Sigmoid colon (tissue), 3 donors: Measurements from ENCODE around the gene EFHB.
"Not testable (repeated sequence)": the region's sequence is repeated elsewhere in the genome, so short reads cannot be mapped to it uniquely, and the experiment has no call there.

Source experiments
- CTCF ChIP-seq, 4 experiments: fragments of 450-650 bp in 3 of 4; fragments of 200-600 bp in 1 of 4; IDR thresholded peaks; one replicate each; pipeline ENCODE4 v1.5.1; 2016 to 2019; ENCODE audit warnings: antibody characterized with exemption in 4 of 4, mild to moderate bottlenecking in 3 of 4, moderate library complexity in 2 of 4
- POLR2A ChIP-seq, 2 donors: fragments of 450-650 bp; IDR thresholded peaks; one replicate each; pipeline ENCODE4 v1.6.1; 2016; ENCODE audit warnings: antibody characterized with exemption in 2 of 2, mild to moderate bottlenecking in 2 of 2, moderate library complexity in 2 of 2

- TF ChIP-seq CTCF, POLR2A (IDR thresholded peaks at IDR 0.05): not testable (repeated sequence)
These were observed 78.7 kb downstream of the EFHB start for GRCh38 chr3:19855318-19855717.
